Ureter (tissue), 1 donor: ENCODE results near the gene FAM163B. TPM values are rescaled to one million over a fixed set of nuclear protein-coding genes. Genes with fewer than 3 reads are reported as not detected.

Experiments used
- DNase-seq: peaks from one replicate; pipeline ENCODE4 v3.0.0-alpha.2; 2020; ENCODE audit warnings: low spot score
- total RNA-seq: library from RNA; stranded (reverse); gene quantifications from one replicate; pipeline ENCODE4 v1.2.4, GENCODE V29; 2023
- donor health status: DM: yes; HTN: yes; CAD: no.

Gene FAM163B
- total RNA-seq, 1 donor from 2014 or later: not detected

DNA sequence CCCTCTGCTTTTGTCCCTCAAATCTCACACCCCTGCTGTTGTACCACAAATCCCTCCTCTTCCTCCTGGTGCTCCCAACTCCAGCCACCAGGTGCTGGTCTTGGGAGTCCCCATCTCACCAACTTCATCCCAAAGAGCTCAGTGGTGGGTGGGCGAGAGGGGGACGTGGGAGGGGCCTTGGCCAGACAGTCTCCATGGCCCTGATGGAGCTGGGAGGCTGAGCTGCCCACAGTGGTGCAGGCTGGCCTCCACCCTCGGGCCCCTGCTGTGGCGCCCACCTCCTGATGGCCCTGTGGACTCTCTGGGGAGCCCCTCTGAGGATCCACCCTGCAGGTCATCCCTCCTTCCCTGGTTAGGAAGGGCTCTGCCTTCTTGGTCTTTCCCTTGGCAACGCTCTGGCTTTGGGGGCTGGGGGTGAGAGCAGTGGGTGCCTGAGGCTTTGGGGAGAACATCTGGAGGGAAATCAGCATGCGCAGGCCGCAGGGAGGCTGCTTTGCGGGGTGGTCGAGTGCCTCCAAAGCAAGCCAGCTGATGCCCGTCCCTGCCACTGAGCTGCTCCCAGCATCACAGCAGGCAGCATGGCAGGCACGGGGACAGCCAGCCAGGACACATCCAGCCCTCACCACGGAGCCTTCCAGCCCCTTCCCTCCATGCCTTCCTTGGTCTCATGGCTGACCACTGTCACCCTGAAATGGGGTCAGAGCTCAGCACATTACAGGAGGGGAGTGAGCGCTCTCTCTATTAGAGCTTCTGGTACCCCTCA, 7.6 kb upstream of the FAM163B start:
- DNase-seq: no peak

- no peak for DNase-seq
Measured at GRCh38 chr9:133615606-133616188, 6.5 kb upstream of the FAM163B start.

DNA sequence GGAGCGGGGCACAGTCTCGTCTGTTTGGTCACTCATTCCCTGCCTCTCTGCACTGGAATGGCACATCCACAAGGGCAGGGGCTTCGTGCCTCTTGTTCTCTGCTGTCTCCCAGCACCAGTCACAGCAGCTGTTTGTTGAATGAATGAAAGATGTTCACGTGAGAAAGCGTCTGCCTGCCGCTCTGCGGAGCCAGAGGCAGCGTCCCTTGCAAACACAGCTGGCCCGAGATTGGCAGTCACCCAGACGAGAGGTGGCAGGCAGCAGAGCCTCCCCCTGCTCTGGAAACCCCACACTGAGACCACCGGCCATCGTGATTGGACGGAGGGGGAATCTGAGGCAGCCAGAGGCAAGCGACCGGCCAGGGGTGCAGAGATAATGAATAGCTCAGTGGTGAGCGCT, 6.0 kb upstream of the FAM163B start:
- DNase-seq: no peak

- no peak for DNase-seq
Measured at GRCh38 chr9:133614678-133615077, 5.5 kb upstream of the FAM163B start.

GRCh38 chr9:133614056-133614455, 4.9 kb upstream of the FAM163B start:
- no peak for DNase-seq

- DNase-seq: no peak
Measured at GRCh38 chr9:133613432-133613831, 4.2 kb upstream of the FAM163B start.

- DNase-seq: no peak
Measured at GRCh38 chr9:133612816-133613215, 3.6 kb upstream of the FAM163B start.

- no peak for DNase-seq
Measured at GRCh38 chr9:133612051-133612450, 2.9 kb upstream of the FAM163B start.

DNA sequence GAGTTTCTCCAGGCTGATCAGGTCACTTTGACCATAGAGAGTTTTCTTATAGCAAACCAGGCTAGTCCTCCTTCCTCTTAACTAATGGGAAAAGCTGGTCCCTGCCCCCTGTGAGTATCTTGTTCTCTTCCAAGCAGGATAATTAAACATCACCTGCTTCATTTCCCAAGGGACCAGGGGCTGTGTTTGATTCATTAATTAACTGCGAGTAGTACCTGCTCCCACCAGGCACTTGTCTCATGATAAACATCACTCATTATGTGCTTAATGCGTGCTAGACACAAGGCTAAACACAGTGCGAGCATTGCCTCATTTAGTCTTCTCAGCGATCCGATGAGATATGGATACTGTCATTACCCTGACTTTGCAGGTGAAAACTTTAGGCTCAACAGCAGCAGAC, 1.7 kb upstream of the FAM163B start:
- DNase-seq: no peak

- DNase-seq: no peak
Measured at GRCh38 chr9:133608889-133609288, 300 bp downstream of the FAM163B start.

GRCh38 chr9:133608382-133608781, 807 bp downstream of the FAM163B start:
- no peak for DNase-seq

DNA sequence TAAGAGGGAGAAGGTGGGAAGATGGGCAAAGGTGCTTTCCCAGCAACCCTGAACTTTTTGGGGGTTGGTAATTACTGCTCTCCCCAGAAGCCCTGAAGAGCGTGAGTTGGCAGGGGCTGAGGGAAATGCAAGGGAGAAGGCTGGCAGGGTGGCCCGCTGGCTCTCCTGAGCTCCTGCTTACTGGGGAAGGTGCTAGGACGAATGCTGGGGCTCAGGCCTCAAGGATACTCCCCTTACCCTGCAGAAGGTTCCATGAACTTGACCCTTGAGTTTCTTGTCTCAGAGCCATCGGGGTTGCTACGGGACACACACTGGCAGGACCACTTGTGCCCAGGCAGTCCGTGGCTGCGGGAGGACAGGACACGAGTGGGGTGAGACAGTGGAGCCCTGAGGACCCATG, 1.2 kb downstream of the FAM163B start:
- no peak for DNase-seq

DNA sequence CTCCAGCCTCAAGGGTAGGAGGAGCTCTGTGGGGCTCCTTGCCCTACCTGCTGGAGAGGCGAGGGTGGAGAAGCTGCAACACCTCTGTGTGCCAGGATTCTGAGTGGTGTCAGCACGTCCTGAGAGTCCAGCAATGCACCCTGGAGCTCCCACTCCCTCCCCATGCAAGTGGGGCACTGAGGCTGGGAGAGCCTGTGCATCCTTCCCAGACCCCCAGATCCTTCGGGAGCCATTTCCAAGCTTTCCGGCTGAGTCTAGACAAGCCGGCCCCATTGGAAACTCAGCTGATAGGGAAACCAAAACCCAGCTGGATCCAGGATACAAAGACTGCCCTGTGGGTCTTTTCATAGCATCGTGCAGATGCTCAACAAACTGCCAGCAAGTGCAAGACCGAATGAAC, 1.8 kb downstream of the FAM163B start:
- DNase-seq: no peak

DNA sequence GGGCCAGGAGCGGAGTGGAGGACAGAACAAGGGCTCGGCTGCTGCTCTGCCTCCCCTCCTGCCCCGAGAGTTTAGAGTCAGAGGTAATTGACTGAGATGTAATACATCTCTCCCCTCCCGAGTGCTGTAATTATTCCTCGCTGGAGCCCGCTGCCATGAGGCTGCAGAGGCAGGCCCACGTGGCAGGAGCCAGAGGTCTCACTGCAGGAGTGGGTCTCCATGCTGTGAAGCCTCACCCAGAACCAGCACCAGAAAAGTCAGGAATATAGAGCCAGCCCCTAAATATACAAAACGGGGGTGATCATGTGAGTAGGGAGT, 2.5 kb downstream of the FAM163B start:
- DNase-seq: no peak

GRCh38 chr9:133605856-133606707, 3.1 kb downstream of the FAM163B start:
- DNase-seq: no peak

- no peak for DNase-seq
Measured at GRCh38 chr9:133605446-133605845, 3.7 kb downstream of the FAM163B start.

DNA sequence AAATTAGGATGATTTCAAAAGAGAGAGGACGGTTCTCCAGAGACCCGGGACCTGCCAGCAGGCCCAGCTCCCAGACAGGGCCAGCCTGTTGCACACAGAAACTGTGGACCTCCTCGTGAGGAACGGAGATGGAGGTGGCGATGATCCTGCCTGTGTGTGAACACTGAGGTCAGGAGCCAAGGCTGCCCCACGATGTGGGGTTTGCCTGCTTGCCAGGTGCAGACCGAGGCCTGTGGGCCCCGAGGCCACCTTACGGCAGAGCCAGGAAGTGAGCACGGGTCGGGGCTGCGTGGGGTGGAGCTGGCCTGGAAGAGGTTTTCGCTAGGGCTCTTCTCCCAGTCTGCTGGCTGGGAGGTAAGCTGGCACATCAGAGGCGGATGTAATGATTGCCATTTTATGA, 4.3 kb downstream of the FAM163B start:
- DNase-seq: no peak

DNA sequence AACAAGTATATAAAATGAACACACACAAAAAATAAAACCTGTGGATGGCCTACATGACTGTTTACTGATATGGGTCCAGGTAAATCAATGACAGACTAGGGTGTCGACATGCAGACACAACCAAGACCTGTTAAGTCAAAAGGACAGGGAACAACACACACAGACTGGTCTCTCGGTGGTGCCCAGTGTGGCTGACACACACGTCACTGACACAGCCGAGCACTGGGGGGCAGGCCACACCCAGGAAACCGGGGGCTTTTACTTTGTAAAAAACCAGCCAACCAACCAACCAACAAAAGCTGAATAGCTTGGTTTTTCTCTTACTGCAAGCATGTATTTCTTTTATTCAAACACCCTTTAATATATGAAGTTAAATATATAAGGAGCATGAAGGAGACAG, 5.0 kb downstream of the FAM163B start:
- no peak for DNase-seq

GRCh38 chr9:133603135-133603927, 5.9 kb downstream of the FAM163B start:
- no peak for DNase-seq

GRCh38 chr9:133602277-133602676, 6.9 kb downstream of the FAM163B start:
- DNase-seq: no peak

GRCh38 chr9:133601746-133602145, 7.4 kb downstream of the FAM163B start:
- DNase-seq: no peak

DNA sequence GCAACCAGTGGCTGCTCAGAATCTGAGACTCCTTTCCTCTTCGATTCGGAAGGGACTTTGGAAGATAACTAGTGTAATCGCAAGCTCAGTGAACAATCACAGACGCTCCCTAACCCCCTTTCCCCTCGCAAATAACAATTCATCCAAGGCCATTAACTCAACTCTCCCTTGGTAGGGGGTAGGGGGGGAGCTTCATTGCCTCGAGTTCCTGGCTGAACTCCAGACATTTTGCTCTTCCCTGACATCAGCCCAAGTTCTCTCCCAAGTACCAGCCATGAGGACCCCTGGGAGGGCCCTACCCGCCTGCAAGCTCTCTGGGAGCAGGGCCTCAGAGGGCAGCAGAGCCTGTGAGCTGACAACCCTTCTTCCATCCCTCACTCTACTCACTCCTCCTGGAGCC, 8.4 kb downstream of the FAM163B start:
- DNase-seq: no peak
